Adrenal gland (tissue), 5 donors: ENCODE results near the gene KIF6.

Experiments used
- POLR2A ChIP-seq, 2 donors: fragments of 450-650 bp; IDR thresholded peaks; one replicate each; pipeline ENCODE4 v1.6.1; 2017; ENCODE audit warnings: antibody characterized with exemption in 2 of 2, mild to moderate bottlenecking in 2 of 2, moderate library complexity in 1 of 2
- TF ChIP-seq, protein P1 (sequence below), 6 experiments: fragments of 450-650 bp in 4 of 6; fragments of 200-600 bp in 2 of 6; sonication (generic) in 1 of 6; IDR thresholded peaks; 1 replicate in 5 of 6; 2 replicates in 1 of 6; pipeline versions ENCODE4 v1.5.1 to v1.8.0; 2016 to 2021; ENCODE audit warnings: antibody characterized with exemption in 6 of 6, mild to moderate bottlenecking in 2 of 6, moderate library complexity in 1 of 6
- donor health status: DM: no; HTN: no; CAD: no.

DNA sequence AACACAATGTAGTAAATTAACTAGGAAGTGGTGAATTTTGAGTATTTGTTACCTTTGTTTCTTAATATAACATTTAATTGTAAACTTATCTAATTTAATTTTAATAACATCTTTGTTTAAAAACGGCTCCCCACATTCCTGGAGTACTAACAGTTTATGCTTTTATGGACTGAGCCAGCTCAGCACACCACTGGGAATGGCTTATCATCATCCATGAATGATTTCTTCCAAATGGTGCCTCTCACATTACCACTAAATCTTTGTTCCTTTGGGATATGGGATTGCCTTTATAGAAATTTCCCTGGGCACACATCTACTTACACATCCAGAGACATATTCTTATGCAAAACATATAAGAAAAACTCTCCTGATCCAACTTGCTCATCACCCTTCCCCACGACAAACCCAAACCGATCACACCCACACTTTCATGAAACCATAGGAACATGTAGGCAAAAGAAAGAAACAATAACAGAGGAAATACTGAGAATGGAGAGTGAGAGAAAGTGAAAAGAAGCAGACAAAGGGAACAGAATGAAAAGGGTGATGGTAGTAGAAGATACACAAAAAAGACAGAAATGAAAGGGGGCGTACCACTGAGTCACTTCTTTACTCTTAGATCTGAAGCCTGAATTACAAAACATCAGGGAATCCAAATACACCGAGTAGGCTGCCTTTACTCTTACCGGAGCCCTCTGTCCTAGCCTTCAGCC lies 344.2 kb downstream of the KIF6 start:
- TF ChIP-seq, protein P1, sequence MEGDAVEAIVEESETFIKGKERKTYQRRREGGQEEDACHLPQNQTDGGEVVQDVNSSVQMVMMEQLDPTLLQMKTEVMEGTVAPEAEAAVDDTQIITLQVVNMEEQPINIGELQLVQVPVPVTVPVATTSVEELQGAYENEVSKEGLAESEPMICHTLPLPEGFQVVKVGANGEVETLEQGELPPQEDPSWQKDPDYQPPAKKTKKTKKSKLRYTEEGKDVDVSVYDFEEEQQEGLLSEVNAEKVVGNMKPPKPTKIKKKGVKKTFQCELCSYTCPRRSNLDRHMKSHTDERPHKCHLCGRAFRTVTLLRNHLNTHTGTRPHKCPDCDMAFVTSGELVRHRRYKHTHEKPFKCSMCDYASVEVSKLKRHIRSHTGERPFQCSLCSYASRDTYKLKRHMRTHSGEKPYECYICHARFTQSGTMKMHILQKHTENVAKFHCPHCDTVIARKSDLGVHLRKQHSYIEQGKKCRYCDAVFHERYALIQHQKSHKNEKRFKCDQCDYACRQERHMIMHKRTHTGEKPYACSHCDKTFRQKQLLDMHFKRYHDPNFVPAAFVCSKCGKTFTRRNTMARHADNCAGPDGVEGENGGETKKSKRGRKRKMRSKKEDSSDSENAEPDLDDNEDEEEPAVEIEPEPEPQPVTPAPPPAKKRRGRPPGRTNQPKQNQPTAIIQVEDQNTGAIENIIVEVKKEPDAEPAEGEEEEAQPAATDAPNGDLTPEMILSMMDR (IDR thresholded peaks at IDR 0.05), result no peak
- no peak for TF ChIP-seq POLR2A (IDR thresholded peaks at IDR 0.05)
